Endothelial cell of umbilical vein (primary cell): ENCODE measurements around the gene FOXP1. TPM values are rescaled to one million over a fixed set of nuclear protein-coding genes. Genes with fewer than 3 reads are reported as not detected.

ENCODE experiments used
- BruUV-seq: library from RNA; stranded (reverse); fragments of 400-500 nt; replicated peaks from 2 replicates; lab custom pipeline; 2021; lab: Mats Ljungman, UMichigan
- CTCF ChIA-PET: fragments of 300-600, 350-600 bp; sonication (Branson Sonifier 250); formaldehyde crosslinking; loops from one replicate; lab custom pipeline; 2021; ENCODE audit warnings: antibody characterized with exemption, inconsistent platforms; lab: Charles Lee
- POLR2A ChIA-PET: fragments of 300-600, 350-600 bp; sonication (Branson Sonifier 250); formaldehyde crosslinking; loops from one replicate; lab custom pipeline; 2021; ENCODE audit warnings: antibody characterized with exemption, inconsistent platforms; lab: Charles Lee
- DNase-seq: peaks from one replicate; pipeline ENCODE4 v3.0.0-alpha.2; 2011; ENCODE audit warnings: low read depth, low spot score
- FAIRE-seq: peaks from 2 replicates; lab custom pipeline; 2011; peaks lifted over from hg19 to GRCh38; lab: Jason Lieb, UNC
- H2AFZ ChIP-seq: 2 replicates; pipeline ENCODE4 v1.6.0; 2012; ENCODE audit warnings: low read depth, low read length, control low read depth, inconsistent platforms
- H3K27ac ChIP-seq: 2 replicates; pipeline ENCODE4 v1.5.1; 2011; ENCODE audit warnings: low read depth, mild to moderate bottlenecking, control low read depth, low read length, moderate library complexity; ENCODE audit not compliant: insufficient read depth
- H3K27me3 ChIP-seq, 2 experiments: 2 replicates each; pipeline versions ENCODE4 v1.6.0 to v1.6.1; 2011; ENCODE audit warnings: low read length in 2 of 2, mixed read lengths in 1 of 2; ENCODE audit not compliant: control insufficient read depth in 2 of 2, insufficient read depth in 2 of 2
- H3K36me3 ChIP-seq, 2 experiments: 2 replicates in 1 of 2; 3 replicates in 1 of 2; pipeline ENCODE4 v1.5.1; 2011; ENCODE audit warnings: low read length in 2 of 2, mild to moderate bottlenecking in 1 of 2, moderate library complexity in 1 of 2; ENCODE audit not compliant: control insufficient read depth in 2 of 2, insufficient read depth in 2 of 2; ENCODE audit errors: extremely low read depth in 1 of 2
- H3K4me1 ChIP-seq: 3 replicates; pipeline ENCODE4 v1.5.1; 2011; ENCODE audit warnings: mild to moderate bottlenecking, low read length; ENCODE audit not compliant: control insufficient read depth, insufficient read depth; ENCODE audit errors: extremely low read depth
- H3K4me2 ChIP-seq: 2 replicates; pipeline ENCODE4 v1.6.1; 2011; ENCODE audit warnings: low read length, control low read depth, mixed read lengths; ENCODE audit not compliant: insufficient read depth
- H3K4me3 ChIP-seq, 3 experiments: fragments of 200-600 bp in 1 of 3; sonication (generic), shearing (Covaris generic) in 1 of 3; replicated peaks in 1 of 3; 2 replicates each; pipeline ENCODE4 v1.5.1; 2011 to 2016; ENCODE audit warnings: control low read depth in 3 of 3, low read length in 3 of 3, mild to moderate bottlenecking in 2 of 3, inconsistent platforms in 1 of 3, low read depth in 1 of 3, moderate library complexity in 1 of 3; ENCODE audit not compliant: insufficient read depth in 1 of 3
- H3K79me2 ChIP-seq: 2 replicates; pipeline ENCODE4 v1.6.0; 2012; ENCODE audit warnings: low read length, inconsistent platforms; ENCODE audit not compliant: control insufficient read depth, insufficient read depth
- H3K9ac ChIP-seq: replicated peaks from 2 replicates; pipeline ENCODE3; 2011; ENCODE audit warnings: low read length, control low read depth; ENCODE audit not compliant: insufficient read depth; ENCODE audit errors: extremely low read depth
- H3K9me1 ChIP-seq: replicated peaks from 3 replicates; pipeline ENCODE4 v1.6.0; 2011; ENCODE audit warnings: mild to moderate bottlenecking, low read length; ENCODE audit not compliant: control insufficient read depth, insufficient read depth; ENCODE audit errors: extremely low read depth
- H3K9me3 ChIP-seq: replicated peaks from 2 replicates; pipeline ENCODE4 v1.5.1; 2012; ENCODE audit warnings: low read length, inconsistent platforms; ENCODE audit not compliant: control insufficient read depth, insufficient read depth
- H4K20me1 ChIP-seq: replicated peaks from 2 replicates; pipeline ENCODE3; 2011; ENCODE audit warnings: mild to moderate bottlenecking, low read length; ENCODE audit not compliant: control insufficient read depth, insufficient read depth; ENCODE audit errors: extremely low read depth
- EZH2 ChIP-seq: IDR thresholded peaks from 2 replicates; pipeline ENCODE4 v1.6.1; 2012; ENCODE audit warnings: borderline replicate concordance, low read depth, mild to moderate bottlenecking, moderate library complexity, low read length, inconsistent platforms; ENCODE audit not compliant: severe bottlenecking
- FOS ChIP-seq: IDR thresholded peaks from 2 replicates; pipeline ENCODE4 v1.6.1; 2011; ENCODE audit warnings: mild to moderate bottlenecking, low read length, moderate library complexity, borderline replicate concordance; ENCODE audit not compliant: insufficient read depth
- GATA2 ChIP-seq: IDR thresholded peaks from 2 replicates; pipeline ENCODE4 v1.7.0; 2011; ENCODE audit warnings: low read depth, mild to moderate bottlenecking, moderate library complexity, mixed read lengths, low read length; ENCODE audit not compliant: insufficient read length, insufficient read depth
- JUN ChIP-seq: IDR thresholded peaks from 2 replicates; pipeline ENCODE4 v1.6.1; 2011; ENCODE audit warnings: borderline replicate concordance, low read depth; ENCODE audit not compliant: insufficient read length, insufficient read depth
- MYC ChIP-seq: IDR thresholded peaks from one replicate; pipeline ENCODE4 v1.6.1; 2011; ENCODE audit warnings: mild to moderate bottlenecking, low read depth, low read length
- POLR2A ChIP-seq: IDR thresholded peaks from 2 replicates; pipeline ENCODE4 v1.6.1; 2012; ENCODE audit warnings: low read depth, mild to moderate bottlenecking, control low read depth, low read length
- POLR2AphosphoS5 ChIP-seq: IDR thresholded peaks from 2 replicates; pipeline ENCODE4 v1.6.1; 2012; ENCODE audit warnings: low read depth, mild to moderate bottlenecking, control low read depth, low read length, moderate library complexity; ENCODE audit not compliant: insufficient read depth
- dilution Hi-C: fragments of 300-500 bp; cut with MboI; formaldehyde crosslinking; loops from one replicate; pipeline ENCODE4 v1.15.0; 2019; ENCODE audit warnings: low sequenced_read_pairs; ENCODE audit not compliant: extremely low pct_ligation_motif_present
- intact Hi-C: fragments of 100-400 bp; cut with micrococcal nuclease; formaldehyde crosslinking; loops from one replicate; pipeline ENCODE4 v1.10.0; 2022
- polyA plus RNA-seq, 4 experiments: library from polyadenylated mRNA; depleted of rRNA in 3 of 4; stranded (reverse) in 3 of 4; unstranded in 1 of 4; fragments of >200 nt; gene quantifications; 2 replicates each; pipeline versions ENCODE4 v1.2.1 to v1.2.3, GENCODE V29; 2011 to 2012; ENCODE audit warnings: missing spikeins in 1 of 4
- total RNA-seq: library from RNA; stranded (reverse); gene quantifications from 2 replicates; pipeline ENCODE4 v1.2.3, GENCODE V29; 2021
- TF ChIP-seq, protein P1 (sequence below), 2 donors: IDR thresholded peaks; 1 replicate in 1 of 2; 2 replicates in 1 of 2; pipeline ENCODE4 v1.5.1; 2011; ENCODE audit warnings: low read length in 2 of 2, mild to moderate bottlenecking in 2 of 2, moderate library complexity in 2 of 2, control low read depth in 1 of 2, inconsistent platforms in 1 of 2, low read depth in 1 of 2; ENCODE audit not compliant: insufficient read depth in 1 of 2; ENCODE audit errors: extremely low read depth in 1 of 2
- TF ChIP-seq, protein P2 (sequence below): IDR thresholded peaks from 2 replicates; pipeline ENCODE4 v1.6.1; 2011; ENCODE audit not compliant: insufficient read depth, insufficient read length

Gene FOXP1
- total and polyA plus RNA-seq, 2 donors (not counting 3 experiments of a cell fraction or from before 2014, with no cell fraction given) = 41.0 to 107 TPM

DNA sequence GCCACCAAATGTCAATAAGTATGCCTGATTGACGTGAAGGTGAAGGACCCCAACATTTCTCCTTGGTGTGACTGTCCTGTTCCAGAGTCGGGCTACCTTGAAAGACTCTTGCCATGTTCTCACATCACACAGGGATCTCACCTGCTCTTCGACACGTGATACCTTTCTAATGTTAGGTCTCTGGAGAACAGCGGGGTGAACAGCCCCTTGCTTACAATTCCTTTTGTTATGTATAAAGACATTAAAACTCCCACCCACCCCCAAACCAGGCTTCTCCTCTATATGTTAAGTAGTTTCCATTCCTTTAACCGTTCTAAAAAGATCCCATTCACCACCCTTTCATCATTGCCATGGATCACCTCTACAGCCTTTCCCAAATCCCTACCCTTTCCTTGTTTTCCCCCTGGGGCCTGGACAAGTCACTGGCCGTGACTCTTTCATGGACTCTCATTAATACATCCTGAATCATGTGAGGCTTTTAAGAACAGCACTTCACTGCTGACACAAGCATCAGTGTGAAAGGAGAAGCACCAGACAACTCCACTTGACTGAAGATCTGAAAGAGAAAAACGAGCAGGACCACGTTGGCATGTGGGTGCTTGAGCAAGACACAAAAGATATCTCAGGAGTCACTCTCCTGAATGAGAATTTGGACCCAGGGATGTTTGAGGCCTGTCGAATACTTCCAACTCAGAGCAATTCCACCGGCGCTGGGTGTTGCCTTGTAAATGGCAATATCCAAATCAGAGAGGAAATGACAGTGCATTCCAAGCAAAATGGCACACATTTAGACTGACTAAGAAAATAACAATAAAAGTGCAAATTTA, 115.0 kb downstream of the FOXP1 start:
- H3K79me2 ChIP-seq = no peaks in the 10 kb centered on the region
- no peaks in the 10 kb centered on the region for H3K36me3 ChIP-seq
- H3K4me3 ChIP-seq = no peak overlapping the region
- POLR2A ChIA-PET = no interaction called here
- DNase-seq = no peak
- H3K4me1 ChIP-seq = peaks cover 16% of the 10 kb centered on the region
- peak; percentile 62 for FAIRE-seq
- CTCF ChIA-PET = interaction anchor here (1.3 kb wide), 1 partner anchor 42 kb away, joined by 3 read pairs; no protein-coding TSS in a partner anchor
- dilution Hi-C loops = no loop called here
- H3K9me1 ChIP-seq = no peaks in the 10 kb centered on the region
- H3K27me3 ChIP-seq = no peaks in the 10 kb centered on the region
- peak overlapping the region; percentile 51 for H3K4me2 ChIP-seq
- no peak for TF ChIP-seq FOS
- TF ChIP-seq POLR2AphosphoS5 = no peak
- TF ChIP-seq, protein P1, sequence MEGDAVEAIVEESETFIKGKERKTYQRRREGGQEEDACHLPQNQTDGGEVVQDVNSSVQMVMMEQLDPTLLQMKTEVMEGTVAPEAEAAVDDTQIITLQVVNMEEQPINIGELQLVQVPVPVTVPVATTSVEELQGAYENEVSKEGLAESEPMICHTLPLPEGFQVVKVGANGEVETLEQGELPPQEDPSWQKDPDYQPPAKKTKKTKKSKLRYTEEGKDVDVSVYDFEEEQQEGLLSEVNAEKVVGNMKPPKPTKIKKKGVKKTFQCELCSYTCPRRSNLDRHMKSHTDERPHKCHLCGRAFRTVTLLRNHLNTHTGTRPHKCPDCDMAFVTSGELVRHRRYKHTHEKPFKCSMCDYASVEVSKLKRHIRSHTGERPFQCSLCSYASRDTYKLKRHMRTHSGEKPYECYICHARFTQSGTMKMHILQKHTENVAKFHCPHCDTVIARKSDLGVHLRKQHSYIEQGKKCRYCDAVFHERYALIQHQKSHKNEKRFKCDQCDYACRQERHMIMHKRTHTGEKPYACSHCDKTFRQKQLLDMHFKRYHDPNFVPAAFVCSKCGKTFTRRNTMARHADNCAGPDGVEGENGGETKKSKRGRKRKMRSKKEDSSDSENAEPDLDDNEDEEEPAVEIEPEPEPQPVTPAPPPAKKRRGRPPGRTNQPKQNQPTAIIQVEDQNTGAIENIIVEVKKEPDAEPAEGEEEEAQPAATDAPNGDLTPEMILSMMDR (IDR thresholded peaks at IDR 0.05; ENCODE audit: extremely low read depth in 1 of 2, insufficient read depth in 1 of 2, low read depth in 1 of 2, low read length in 2 of 2) = no peak
- no peak for TF ChIP-seq EZH2
- no peak for TF ChIP-seq POLR2A
- TF ChIP-seq, protein P2, sequence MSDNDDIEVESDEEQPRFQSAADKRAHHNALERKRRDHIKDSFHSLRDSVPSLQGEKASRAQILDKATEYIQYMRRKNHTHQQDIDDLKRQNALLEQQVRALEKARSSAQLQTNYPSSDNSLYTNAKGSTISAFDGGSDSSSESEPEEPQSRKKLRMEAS = no peak
- TF ChIP-seq MYC = no peak
- TF ChIP-seq GATA2 = no peak
- no peak for TF ChIP-seq JUN
- H4K20me1 ChIP-seq = no peaks in the 10 kb centered on the region
- no peak overlapping the region for H3K9ac ChIP-seq
- H2AFZ ChIP-seq = peak overlapping the region; percentile 82
- peak overlapping the region; percentile 48 for H3K27ac ChIP-seq
- no TSS peak for BruUV-seq
- intact Hi-C loops = loop anchor here (1.0 to 2.0 kb wide), 2 partner anchors 36 to 112 kb away; no protein-coding TSS in a partner anchor
- no peaks in the 10 kb centered on the region for H3K9me3 ChIP-seq
